ENCODE results near the gene SPINK8.
"Not testable (repeated sequence)": the region's sequence is repeated elsewhere in the genome, so short reads cannot be mapped to it uniquely, and the experiment has no call there.

SPINK8 gene

GRCh38 chr3:48333346-48334245, at the start of gene SPINK8:
SPINK8 (minus strand) TSS chr3:48333661; CDS start chr3:48328341, 5,320 bp downstream.
- DNase-seq, result not testable (repeated sequence)

DNA sequence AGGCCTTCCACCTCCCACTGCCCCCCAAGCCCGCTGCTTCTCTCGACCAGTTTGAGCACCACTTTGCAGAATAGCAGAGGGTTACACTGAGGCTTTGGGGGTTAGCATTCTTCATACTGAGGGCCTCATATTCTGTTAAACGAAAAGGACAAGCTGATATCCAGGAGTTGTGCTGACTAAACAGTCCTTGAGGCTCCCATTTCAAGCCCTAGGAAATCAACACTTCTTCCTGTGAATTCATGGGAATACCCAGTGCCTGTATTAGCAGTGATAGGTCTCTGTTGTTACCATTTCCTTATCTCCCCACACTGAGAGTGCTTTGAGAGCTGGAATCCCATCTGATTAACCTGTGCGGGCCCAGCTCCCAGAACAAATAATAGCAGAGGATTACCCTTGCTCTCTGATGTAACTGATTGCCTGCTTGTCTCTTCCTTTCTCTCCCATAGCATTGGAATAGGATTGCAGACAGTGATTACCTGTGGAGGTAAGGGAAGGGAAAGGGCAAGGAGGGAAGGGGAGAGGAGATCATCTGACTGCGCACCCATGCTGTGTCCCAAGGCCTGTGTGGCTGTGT, 39.5 kb upstream of the SPINK8 start:
- no peak for DNase-seq

DNA sequence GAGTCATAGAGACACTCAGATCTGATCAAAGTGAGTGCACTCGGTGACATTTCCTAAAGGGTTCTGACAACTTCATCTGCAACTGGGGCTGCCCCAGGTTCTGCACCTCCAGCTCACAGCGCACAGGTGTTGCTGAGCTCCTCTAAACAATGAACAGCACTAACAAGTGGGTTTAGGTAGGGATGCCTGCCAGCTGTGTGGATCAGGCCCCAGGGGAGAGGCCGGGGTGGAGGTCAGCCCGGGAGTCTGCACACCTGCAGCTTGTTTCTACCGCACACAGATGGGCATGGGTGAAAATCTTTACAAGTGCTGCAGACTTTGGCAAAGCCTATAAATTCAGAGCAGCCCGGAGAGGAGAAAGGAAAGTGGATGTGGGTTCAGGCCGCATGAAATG, 38.9 kb upstream of the SPINK8 start:
- DNase-seq, result no peak

GRCh38 chr3:48371651-48372376, 38.4 kb upstream of the SPINK8 start, which contains the start of gene FBXW12:
FBXW12 (plus strand) TSS chr3:48372219; CDS start chr3:48372768, 549 bp downstream.
- DNase-seq, result no peak

DNA sequence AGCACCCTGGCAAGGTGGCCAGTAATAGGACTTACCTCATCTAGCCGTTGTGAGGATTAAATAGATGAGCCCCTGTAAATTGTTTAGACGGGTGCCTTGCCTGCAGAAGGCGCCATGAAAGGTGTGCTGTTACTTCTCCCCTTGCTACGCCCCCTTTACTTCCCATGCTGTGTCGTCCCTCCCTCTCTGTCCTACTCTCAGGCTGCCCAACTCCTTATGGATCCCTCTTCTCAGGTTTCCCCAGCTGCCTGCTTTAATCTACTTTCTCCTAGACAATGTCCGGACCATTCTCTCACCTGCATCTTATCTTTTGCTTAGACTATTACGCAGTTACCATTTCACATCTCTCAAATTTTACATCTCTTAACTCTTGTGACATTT, 36.9 kb upstream of the SPINK8 start:
- DNase-seq, result no peak

DNA sequence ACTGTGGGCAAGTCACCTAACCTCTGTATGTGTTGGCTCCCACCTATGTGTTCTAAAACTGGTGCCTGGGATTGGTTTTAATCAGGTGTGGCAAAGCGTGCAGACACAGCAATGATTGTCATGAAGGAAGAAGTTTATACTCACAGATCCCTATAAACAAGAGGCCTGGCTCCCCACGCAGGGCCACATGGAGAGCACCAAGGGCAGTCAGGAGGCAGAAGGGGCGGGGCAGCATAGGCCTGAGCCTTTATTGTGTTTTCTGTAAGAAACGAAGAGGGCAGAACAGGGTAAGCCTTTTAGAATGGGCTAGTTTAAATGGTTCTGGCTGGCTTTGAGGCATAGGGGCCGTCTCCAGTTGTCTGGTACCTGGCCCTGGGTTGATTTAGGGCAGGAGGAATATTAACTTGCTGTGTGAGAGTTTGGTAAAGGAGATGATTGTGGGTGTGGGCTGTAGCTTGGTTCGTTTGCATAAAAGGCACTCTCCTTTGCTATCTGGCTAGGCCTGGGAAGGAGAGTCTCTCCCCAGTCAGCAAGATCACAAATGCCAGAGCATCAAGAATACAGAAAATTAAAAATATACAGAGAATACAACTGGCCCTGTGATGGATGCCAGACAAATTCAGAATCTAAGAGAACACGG, 36.4 kb upstream of the SPINK8 start:
- DNase-seq, result no peak

DNA sequence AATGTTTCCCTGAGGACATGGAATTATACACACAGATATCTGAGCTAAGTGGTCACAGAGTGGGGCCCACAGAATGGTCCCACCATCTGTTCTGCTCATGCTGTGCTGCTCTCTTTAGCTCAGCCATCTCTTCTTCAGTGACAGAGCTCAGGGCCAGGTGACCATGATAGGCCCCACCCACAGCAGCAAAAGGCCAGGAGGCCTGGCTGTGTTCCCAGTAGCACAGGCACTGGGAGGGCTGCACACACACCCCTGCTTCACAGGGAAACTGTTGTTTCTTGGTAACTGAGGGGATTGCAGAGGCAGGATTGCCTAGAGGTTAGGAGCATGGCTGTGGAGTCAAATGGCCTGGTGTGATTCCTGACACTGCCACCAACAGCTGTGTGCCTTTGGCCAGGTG, 33.7 kb upstream of the SPINK8 start:
- DNase-seq, result no peak

DNA sequence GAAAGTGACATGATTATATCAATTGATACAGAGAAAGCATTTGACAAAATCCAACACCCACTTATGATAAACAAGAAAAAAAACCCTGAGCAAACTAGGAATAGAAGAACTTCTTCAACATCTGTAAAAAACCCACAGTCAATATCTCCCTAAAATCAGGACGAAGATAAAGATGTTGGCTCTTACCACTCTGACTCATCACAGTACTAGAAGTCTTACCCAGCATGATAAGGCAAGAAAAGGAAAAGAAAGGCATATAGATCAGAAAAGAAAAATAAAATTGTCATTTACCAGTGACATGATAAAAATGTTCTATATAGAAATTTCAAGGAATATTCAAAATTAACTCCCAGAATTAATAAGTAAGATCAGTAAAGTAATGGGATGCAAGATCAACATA, 31.4 kb upstream of the SPINK8 start:
- DNase-seq, result no peak

GRCh38 chr3:48361928-48362327, 28.5 kb upstream of the SPINK8 start:
- DNase-seq, result no peak

DNA sequence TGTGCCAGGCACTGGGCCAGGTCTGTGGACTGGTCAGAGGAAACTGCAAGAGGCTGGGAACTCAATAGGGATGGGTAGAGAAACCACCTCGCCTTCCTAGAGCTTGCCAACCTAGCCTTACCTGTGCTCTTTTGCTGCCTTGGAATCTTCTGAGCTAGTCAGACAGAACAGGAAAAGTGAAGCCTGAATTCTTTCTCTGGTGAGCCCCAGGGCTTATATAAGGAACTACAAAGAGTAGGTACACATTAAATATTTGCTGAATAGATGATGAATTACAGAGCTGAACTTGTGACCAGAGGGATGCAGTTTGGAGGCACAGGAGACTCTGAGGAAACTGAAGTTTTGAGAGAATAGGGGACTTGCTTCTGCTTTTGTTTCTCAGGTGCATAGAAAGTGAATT, 23.0 kb upstream of the SPINK8 start:
- DNase-seq, result no peak

DNA sequence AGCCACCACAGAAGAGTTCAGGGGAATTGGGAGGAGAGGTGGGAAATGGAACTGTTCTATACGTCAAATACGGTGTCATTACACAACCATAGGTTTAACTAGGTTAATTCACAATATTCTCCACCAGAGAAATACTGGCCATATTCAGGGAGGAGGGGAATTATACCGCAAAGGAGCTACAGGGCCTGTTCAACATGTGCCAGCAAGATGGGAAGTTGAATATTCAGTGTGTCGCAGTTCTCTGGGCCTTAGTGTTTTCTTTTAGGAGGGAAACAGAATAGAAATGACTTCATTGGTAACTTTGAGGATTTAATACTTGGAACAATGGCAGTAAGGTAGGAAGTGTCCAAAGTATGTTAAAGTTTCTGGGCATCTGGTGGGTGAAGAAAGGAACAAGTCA, 20.5 kb upstream of the SPINK8 start:
- no peak for DNase-seq

DNA sequence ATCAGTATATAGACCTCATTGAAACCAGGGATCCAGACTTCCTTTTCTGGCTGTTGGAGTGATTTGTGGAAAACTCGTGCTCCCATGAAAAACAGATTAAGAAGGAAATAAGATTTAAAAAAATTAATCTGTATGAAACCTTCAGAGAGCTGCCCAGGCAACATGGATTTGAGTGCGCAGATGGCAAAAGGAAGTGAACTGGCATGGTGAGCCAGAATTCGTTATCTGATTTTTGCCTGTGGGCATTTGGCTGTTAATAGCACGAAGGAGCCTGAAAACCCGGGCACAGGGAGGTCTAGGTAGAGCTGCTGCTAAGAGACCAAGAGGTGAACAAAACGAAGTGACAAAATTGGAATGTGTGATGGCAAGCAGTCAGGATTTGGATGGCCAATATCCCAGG, 19.1 kb upstream of the SPINK8 start:
- no peak for DNase-seq

- DNase-seq, result no peak
Measured at GRCh38 chr3:48347500-48347899, 14.0 kb upstream of the SPINK8 start.

GRCh38 chr3:48345946-48346572, 12.6 kb upstream of the SPINK8 start:
- DNase-seq, result no peak

DNA sequence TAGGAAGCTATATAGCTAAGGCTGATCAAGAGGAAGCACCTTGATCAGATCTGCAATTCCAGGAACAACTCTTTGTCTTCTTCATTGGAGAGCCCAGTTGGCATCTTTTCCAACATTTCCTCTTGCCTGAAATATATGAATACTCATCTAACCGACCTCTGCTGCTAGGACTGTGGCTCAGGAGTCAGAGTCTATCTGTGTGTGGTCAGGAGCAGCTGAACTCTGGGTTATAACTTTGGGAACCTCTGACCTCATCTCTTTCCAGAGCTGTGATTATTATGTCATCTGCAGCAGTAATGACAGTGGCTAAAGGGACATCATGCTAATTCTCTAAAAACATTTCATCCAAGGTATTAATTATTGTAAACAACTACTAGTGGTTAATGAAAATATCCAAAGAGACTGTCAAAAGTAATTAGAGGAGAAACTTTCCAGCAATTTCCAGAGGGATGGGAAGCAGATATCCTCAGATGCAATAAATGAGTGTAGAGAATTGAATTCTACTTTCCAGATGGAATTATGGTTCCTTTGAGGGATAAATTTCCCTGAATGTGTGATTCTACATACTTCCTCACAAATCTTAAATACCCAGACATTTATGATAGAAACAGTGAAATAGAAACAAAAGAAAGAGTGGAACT, 11.5 kb upstream of the SPINK8 start:
- no peak for DNase-seq

- DNase-seq, result no peak
Measured at GRCh38 chr3:48343432-48343831, 10.0 kb upstream of the SPINK8 start.

DNA sequence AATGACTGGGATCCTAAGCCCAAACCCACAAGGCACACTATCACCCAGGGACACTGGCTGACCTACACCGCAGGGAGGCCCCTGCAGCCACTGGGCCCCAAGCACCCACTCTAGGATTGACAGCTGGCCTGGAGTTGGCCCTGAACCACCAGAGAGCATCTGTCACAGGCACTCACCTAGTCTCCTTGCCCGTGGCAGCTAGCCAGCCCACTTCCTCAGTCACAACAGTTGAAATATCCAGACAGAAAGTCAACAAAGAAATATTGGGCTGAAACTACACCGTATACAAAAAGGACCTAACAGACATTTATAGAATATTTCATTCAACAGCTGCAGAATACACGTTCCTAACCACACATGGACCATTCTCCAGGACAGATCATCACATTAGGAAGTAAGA, 5.2 kb upstream of the SPINK8 start:
- no peak for DNase-seq

GRCh38 chr3:48337536-48337935, 4.1 kb upstream of the SPINK8 start:
- DNase-seq, result not testable (repeated sequence)

DNA sequence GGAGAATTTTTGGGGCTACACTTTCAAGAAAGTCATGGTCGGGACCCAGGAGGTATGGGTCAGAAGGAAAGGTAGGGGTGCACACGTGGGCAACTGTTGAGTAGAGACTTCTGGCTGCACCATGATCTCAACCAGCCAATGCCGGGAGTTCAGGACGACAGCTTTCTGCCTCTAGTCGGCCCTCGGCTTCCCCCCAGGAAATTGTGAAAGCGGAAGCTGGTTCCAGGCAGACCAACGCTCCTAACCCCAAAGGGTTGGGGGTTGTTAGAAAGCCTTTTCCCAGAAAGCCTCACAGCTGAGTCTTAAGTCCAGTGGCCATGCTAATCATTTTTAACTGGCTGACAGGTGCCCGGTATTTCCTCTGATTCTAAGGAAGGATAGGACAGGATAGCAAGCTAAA, 1.8 kb upstream of the SPINK8 start:
- not testable (repeated sequence) for DNase-seq

DNA sequence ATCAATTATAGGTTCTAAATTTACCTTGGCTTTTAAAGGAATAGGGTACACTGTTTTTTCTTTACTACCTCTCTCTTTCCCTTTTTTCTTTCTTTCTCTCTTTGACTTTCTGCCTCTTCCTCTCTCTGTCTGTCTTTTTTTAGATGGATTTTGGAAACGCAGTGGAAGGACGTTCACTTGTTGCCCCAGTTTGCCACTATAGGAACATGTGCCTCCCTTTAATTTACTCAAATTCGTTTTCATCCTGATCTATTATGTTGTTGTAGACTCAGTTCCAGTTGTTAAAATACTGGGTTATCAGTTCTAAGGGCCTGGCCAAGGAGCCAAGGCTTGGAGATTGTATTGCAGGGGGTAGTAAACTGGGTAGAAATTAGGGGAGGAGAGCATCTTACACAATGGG, 1.1 kb upstream of the SPINK8 start:
- no peak for DNase-seq

DNA sequence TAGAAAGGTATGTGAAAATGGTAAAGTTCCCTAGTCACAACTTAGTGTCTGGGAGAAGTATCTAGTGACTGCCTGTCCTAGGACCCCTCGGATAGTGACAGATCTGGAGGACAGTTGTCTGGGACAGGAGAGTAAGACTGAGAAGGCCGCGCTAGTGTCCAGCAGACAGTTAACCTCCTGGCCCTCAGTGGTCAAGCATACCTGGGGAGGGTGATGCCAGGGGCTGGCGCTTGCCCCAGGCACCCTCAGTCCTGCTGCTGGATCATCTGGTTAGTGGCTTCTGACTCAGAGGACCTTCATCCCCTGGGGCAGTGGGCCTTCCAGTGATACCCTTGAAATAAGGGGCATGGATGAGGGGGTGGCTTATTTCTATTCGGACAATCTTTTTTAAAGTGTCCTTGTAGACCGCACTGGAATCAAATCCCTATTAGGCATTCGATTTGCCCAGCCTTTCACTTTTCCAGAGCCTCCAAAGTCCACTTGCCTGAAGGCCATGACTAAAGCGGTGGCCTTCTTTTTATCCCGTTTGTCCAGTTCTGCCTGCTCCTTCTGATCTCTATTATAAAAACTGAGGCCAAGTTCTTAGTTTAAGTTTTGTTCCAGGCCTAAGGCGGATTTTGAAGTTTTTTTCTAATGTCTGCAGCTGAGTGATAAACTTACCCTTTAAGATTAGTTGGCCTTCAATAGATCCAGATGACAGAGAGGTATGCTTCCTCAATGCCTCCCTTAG, 1.6 kb downstream of the SPINK8 start:
- not testable (repeated sequence) for DNase-seq

DNA sequence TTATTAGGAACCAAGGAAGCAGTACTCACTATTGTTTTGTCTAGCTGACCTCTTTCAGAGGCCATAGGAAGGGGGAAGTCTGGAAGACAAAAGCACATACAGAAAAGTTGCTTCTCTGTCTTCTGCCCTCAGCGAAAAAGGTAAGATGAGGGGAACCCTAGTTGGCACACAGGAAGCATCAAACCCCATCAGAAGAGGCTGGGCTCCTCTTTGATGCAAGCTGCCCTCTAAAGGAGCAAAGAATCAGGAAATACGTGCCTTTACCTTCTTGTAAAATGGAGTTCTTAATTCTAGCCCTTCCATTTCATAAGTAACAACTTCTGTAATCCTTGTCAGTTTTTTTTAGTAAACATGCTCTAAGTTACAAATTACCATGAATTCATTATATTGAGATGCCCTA, 12.5 kb downstream of the SPINK8 start:
- DNase-seq, result no peak
